T-helper 2 cell treated with Interferon-gamma antibody and Interleukin-4, amounts not matched to agents 100 ng/mL and 5 ng/mL, for 36 hours (primary cell): ENCODE results near the gene SIDT1. TPM values are rescaled to one million over a fixed set of nuclear protein-coding genes. Genes with fewer than 3 reads are reported as not detected.

Source experiments
- intact Hi-C: fragments of 100-400 bp; cut with micrococcal nuclease; formaldehyde crosslinking; loops from one replicate; pipeline ENCODE4 v1.15.1; 2023
- total RNA-seq: library from RNA; stranded (reverse); gene quantifications from 2 replicates; pipeline ENCODE4 v1.2.3, GENCODE V29; 2022

Gene SIDT1
- total RNA-seq, 1 donor from 2014 or later: 17.6 TPM

- intact Hi-C loops: no loop called here
Measured at GRCh38 chr3:113541519-113541918, 9.2 kb downstream of the SIDT1 start.

DNA sequence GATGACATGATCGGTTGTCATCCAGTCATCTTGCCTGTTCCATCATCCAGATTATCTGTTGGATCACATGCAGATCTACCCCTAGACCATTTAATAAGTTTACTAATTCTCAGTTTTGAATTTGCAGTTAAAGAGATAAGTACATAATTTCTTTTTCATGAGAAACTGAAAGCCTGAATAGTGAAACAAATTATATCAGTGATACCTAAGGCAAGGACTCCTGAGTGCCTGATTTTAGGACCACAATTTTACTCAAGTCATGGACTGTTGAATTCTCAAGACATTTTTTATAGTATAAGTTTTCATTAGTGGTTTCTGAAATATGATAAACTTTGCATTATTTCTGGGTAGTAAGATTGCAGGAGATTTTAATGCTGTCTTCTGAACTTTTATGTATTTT lies 13.2 kb downstream of the SIDT1 start:
- intact Hi-C loops: no loop called here

GRCh38 chr3:113546414-113546893 lies 14.1 kb downstream of the SIDT1 start:
- intact Hi-C loops: no loop called here

GRCh38 chr3:113548501-113548900 lies 16.1 kb downstream of the SIDT1 start:
- intact Hi-C loops: no loop called here

- intact Hi-C loops: no loop called here
Measured at GRCh38 chr3:113551820-113552219, 19.5 kb downstream of the SIDT1 start.

GRCh38 chr3:113552851-113553250 lies 20.5 kb downstream of the SIDT1 start:
- intact Hi-C loops: loop anchor here (1.0 kb wide), 1 partner anchor 59 kb away; no protein-coding TSS in a partner anchor

GRCh38 chr3:113555138-113555537 lies 22.8 kb downstream of the SIDT1 start:
- intact Hi-C loops: no loop called here

- intact Hi-C loops: no loop called here
Measured at GRCh38 chr3:113556316-113556945, 24.1 kb downstream of the SIDT1 start.

GRCh38 chr3:113556946-113557335 lies 24.6 kb downstream of the SIDT1 start:
- intact Hi-C loops: no loop called here

DNA sequence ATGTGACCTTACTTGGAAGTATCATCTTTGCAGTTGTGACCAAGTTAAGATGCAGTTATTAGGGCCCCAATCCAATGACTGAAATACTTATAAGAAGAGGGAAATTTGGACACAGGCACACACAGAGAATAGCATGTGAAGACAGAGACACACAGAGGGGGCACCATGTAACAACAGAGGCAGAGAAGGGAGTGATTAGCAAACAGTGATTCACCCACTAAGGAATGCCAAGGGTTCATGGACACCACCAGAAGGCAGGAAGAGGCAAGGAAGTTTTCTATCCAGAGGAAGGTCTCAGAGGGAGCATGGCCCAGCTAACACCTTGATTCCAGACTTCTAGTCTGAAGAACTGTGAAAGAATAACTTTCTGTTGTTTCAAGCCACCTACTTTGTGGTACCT lies 25.0 kb downstream of the SIDT1 start:
- intact Hi-C loops: no loop called here

- intact Hi-C loops: no loop called here
Measured at GRCh38 chr3:113559009-113559408, 26.7 kb downstream of the SIDT1 start.

- intact Hi-C loops: no loop called here
Measured at GRCh38 chr3:113560271-113560670, 27.9 kb downstream of the SIDT1 start.

DNA sequence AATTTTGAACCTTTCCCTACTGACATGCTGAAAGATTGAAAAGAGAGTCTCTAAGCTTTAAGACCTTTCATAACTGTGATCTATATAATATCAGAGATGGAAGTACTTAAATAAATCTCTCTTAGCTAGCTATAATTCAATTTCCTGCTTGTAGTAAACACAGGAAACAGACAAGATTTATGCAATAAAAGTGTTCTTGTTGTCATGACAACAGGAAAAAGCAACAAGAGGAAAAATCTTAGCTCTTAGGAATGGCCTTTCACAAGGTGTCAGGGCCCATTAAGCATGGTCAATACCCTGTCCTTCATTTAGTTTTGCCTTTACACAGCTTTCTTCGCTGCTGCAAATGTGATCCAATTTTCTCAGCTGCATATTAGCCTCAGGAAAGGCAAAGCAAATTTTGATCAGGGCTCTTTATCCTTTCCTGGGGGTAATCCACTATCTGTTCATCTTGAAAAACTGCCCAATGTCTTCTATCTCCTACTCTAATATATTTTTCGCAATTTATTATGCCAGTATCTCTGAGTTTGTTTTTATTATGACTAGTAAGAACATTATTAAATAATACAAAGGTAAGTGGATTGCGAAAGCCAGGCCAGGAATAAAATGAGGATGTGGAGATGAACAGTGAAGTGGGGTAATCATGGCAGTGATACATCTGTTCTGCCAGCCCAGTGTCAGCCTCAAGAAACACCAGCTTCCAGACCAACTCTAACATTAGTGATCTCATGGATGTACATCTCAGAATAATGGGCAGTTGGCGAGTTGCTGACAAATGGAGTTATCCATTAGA lies 28.7 kb downstream of the SIDT1 start:
- intact Hi-C loops: no loop called here

DNA sequence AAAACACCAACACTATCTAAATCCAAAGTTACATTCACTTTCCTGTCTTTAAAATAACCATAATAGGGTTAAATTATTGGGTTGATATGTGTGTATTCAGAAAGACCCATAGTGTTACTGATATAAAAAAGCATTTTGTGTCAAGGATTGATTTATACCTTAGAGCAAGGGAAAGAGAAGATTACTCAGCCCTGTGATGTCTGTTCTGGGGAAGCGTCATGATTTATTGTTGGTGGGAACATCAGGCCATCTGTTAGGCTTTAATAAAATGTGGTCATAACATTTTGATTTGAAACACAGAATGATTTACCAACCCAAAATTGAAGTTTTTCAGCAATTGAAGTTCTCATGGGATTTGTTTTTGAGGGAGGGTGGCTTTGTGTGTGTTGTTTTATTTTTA lies 33.2 kb downstream of the SIDT1 start:
- intact Hi-C loops: no loop called here

DNA sequence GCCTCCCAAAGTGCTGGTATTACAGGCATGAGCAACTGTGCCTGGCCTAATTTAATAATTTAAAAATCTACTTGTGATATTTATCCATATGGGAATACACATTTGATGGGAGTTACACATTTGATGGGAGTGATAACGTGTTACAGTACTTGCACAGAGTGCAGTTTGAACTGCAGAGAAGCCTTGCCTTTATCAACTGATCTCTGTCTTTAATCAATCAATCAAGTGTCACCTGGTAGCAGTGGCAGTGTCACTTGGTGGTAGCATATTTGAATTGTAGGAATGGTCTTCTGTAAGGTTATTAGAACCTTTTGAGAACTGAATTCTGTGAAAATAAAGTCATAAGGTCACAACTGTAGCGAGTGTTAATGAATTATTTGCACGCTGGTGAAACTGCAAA lies 37.8 kb downstream of the SIDT1 start:
- intact Hi-C loops: no loop called here

DNA sequence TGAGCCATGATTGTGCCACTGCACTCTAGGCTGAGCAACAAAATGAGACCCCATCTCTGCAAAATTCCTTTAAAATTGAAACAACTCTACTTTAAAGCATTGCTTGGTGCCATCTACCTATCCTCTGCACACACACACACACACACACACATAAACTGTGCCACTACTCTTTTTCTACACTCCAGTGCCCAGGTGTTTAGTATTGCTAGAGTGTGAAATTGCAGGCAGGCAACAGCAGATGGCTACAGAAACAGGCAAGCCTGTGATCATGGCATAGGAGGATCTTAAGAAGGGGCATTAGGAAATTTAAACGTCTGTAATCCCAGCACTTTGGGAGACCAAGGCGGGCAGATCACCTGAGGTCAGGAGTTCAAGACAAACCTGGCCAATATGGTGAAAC lies 39.0 kb downstream of the SIDT1 start:
- intact Hi-C loops: no loop called here

DNA sequence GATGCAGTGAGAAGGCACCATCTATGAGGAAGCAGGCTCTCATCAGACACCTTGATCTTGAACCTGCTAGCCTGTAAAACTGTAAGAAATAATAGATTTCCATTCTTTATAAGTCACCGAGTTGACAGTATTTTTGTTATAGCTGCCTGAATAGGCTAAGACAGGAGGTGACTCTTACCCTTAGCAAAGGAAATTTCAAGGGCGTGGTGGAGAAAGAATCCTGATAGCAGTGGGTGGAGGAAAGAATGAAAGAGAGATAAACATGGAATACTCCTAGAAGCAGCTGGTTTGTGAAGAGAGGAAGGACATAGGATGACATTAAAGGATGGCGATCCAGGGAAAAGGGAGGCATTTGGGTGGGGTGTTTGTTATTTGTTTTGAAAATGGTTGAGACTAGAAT lies 41.4 kb downstream of the SIDT1 start:
- intact Hi-C loops: no loop called here

DNA sequence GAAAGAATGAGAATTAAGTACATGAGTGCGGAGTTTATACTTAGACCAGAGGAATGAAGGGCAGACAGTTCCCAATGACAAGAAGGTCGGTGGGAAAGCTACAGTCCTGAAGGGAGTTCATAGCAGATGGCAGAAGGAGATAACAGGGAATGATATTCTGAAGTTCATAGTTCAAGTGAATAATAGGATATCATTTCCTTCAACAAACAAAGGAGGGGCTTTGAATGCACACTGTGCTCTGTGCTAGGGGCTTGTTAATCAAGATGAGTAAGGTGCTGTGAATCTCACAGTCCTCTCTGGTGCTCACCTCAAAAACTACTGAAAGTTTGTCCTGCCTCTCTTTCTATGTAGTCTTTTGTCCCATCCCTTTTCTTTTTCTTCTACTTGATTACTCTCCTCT lies 41.9 kb downstream of the SIDT1 start:
- intact Hi-C loops: no loop called here

DNA sequence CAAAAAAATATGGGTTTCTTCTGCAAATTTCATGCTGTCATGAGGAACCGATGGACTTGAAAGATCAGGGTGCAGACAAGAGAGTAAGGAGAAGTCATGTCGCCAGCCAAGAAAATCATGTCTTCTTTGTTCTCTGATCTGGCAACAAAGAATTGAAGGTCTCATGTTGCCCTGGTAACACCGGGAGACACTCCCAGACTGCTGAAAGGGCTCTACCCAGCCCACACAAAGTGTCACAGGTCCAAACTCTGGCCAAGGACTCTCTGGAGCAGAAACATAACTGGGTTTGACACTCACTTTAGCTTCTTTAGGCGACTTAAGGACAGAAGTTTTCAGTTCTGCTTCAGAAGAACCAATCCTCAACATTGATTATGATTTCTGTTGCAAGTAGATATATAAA lies 42.9 kb downstream of the SIDT1 start:
- intact Hi-C loops: no loop called here

- intact Hi-C loops: no loop called here
Measured at GRCh38 chr3:113585228-113585627, 52.9 kb downstream of the SIDT1 start.

DNA sequence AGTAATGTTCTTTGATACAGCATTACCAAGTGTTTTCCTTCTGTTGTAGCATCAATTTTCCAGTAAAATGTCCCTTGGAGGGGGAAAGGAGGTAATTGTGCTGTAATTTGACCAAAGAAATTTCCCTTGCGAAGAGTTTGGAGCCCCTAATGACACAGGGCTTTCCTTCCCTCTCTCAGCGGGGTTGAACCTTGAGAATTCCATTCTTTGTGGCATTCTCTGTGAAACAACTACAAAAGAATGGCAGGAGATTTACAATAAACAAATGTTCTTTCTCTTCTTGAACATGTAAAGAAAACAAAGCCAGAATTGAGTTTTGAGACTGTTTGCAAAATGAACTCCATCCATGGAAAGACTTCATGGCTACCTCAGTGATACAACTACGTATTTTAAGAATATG lies 53.4 kb downstream of the SIDT1 start:
- intact Hi-C loops: no loop called here

DNA sequence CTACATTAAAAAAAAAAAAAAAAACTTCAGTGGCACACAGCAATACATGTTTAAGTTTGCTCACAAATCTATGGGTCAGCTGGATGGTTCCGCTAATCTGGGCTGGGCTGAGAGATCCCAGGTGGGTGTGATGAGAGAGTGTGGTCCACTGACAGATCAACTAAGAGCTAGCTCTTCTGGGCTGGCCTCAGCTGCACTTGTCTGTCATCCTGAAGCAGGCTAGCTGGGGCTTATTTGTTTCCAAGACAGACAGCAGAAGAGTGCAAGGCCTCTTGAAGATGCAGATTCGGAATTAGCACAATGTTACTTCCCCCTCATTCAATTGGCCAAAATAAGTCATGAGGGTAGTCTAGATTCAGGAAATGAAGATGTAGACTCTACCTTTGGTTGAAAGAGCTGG lies 56.5 kb downstream of the SIDT1 start:
- intact Hi-C loops: no loop called here

DNA sequence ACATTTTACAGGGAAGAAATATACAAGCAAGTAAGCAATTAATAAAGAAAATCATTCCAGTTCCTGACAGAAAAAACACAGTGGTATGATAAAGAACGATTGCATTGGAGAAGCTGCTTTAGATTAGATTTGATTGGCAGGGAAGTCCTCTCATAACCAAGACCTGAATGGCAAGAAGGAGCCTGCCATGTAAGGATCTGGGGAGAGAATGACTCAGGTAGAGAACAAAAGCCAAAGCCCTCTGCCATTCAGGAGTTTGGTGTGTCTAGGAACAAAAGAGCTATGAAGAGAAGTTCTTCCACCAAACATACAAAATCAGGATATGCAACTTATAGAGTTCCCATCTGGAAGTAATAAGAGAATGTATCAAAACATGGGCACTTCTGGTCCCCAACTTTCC lies 57.6 kb downstream of the SIDT1 start:
- intact Hi-C loops: no loop called here
